ENCODE results near the gene XPR1.

XPR1 gene

DNA sequence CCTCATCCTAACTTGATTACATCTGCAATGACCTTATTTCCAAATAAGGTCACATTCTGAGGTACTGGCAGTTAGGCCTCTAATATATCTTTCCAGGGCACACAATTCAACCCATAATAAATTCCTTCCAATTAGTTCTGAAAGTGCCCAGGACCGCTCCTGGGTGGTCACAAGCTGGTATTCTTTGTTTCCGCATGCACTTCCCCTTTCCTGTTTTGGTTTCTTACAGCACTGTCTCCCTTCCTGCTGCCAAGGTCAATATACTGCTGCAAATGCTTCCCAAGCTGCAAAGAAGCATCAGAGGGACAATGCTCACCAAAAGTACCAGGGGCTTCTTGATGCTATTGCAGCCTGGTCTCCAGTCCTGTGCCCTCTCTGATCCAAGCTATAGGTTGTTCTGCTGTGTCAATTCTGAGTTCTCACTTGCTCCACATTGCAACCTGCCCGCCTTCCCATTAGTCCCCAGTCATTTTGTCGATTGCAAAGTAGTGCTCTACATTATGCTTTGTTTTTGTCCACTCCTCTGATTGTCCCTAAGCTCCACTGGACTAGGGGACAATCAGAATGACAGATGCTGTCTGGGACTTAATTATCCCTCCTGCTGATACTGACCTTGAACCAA is 13.9 kb upstream of the XPR1 start:
- peaks cover 19% of the 10 kb centered on the region for H3K4me1 ChIP-seq (ENCODE audit: control insufficient read depth, insufficient read depth, low read length)
- H3K27me3 ChIP-seq (ENCODE audit: control insufficient read depth, insufficient read depth, low read length): no peaks in the 10 kb centered on the region
- no peak overlapping the region for H3K9ac ChIP-seq (ENCODE audit: low read length)
- H3K36me3 ChIP-seq (ENCODE audit: control insufficient read depth, insufficient read depth, low read length): no peaks in the 10 kb centered on the region
- no peak overlapping the region for H3K4me3 ChIP-seq (ENCODE audit: low read length)
- no peaks in the 10 kb centered on the region for H3K9me3 ChIP-seq (ENCODE audit: control insufficient read depth, low read length)

DNA sequence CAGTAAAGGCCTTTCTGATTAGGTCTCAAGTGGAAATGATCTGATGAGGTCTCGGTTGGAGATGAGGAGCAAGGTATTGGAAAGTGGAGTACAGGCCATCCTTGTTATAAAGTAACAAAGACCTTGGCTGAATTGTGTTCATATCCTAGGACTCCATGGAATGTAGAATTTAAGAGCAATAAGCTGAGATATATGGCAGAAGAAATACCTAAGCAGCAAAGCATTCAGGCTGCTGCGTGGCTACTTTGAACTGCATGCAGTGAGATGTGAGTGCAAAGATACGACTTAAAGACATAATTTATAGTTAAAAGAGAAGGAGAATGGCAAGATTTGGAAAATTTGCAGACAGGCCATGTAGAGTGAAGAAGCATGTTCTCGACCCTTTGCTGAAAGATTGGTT is 11.2 kb upstream of the XPR1 start:
- H3K36me3 ChIP-seq (ENCODE audit: control insufficient read depth, insufficient read depth, low read length): no peaks in the 10 kb centered on the region
- peaks cover 19% of the 10 kb centered on the region for H3K4me1 ChIP-seq (ENCODE audit: control insufficient read depth, insufficient read depth, low read length)
- no peak overlapping the region for H3K9ac ChIP-seq (ENCODE audit: low read length)
- H3K4me3 ChIP-seq (ENCODE audit: low read length): no peak overlapping the region
- H3K9me3 ChIP-seq (ENCODE audit: control insufficient read depth, low read length): no peaks in the 10 kb centered on the region
- no peaks in the 10 kb centered on the region for H3K27me3 ChIP-seq (ENCODE audit: control insufficient read depth, insufficient read depth, low read length)

DNA sequence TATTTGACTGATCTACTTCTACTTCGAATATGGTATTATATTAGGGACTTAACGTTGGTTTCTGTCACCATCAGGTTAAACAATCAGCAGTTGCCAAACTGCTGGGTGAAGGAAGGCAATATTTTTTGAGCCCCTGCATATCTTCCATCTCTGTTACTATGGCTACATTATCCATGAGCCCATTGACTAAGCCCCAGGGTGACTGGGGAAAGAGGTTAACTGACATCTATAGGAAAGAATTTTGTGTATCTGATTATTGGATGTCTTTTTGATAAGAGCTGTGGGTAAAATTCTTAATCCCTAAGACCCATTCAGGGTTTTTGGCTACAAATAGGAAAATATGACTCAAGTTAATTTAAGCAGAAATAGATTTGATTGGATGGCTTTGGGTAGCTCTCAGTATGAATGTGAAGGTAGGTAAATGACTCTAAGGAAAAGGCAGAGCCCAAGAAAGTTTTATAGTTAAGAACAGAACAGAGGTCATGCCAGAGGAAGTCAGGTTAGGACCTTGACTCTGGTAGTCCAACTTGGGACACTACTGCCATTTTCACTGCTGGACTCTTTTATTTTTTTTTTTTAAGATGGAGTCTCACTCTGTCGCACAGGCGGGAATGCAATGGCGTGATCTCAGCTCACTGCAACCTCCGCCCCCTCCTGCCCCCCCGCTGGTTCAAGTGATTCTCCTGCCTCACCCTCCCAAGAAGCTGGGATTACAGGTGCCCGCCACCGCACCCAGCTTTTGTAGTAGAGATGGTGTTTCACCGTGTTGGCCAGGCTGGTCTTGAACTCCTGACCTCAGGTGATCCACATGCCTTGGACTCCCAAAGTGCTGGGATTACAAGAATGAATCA is 8.9 kb upstream of the XPR1 start:
- H3K9ac ChIP-seq (ENCODE audit: low read length): no peak overlapping the region
- no peaks in the 10 kb centered on the region for H3K9me3 ChIP-seq (ENCODE audit: control insufficient read depth, low read length)
- H3K4me3 ChIP-seq (ENCODE audit: low read length): no peak overlapping the region
- H3K36me3 ChIP-seq (ENCODE audit: control insufficient read depth, insufficient read depth, low read length): no peaks in the 10 kb centered on the region
- no peaks in the 10 kb centered on the region for H3K4me1 ChIP-seq (ENCODE audit: control insufficient read depth, insufficient read depth, low read length)
- no peaks in the 10 kb centered on the region for H3K27me3 ChIP-seq (ENCODE audit: control insufficient read depth, insufficient read depth, low read length)

DNA sequence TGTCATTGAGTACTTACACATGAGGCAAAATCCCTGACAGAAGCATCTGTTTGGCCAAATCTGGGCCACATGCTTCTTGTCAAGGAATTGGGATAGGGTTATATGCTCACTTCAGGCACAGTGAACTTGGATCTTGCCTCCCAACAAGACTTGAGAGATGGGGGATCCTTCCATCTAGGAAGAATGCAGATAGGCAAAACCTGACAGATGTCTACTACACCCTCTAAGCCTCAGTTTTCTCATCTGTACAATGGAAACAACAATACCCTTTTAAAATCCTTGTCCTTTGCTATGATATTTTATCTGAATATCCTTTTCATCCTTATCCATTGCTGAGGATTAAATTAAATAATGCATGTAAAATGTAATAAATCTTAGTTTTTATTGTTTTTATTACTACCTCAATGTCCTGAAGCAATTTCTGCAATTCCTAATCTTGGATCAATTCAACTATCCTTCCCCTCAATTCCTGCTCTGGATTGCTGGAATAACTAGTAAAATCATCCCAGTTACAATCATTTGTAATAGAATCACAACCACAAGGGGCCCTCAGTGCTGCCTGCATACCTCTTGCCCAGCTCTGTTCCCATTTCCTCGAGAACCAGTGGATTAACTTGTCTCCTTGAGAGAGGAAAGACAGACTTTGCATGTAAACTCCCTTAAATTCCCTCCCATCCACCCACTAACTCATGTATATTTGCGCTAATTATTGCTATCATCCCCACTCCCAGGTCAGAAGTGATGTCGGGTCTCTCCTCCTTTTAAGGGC is 8.1 kb upstream of the XPR1 start:
- H3K4me3 ChIP-seq (ENCODE audit: low read length): no peak overlapping the region

DNA sequence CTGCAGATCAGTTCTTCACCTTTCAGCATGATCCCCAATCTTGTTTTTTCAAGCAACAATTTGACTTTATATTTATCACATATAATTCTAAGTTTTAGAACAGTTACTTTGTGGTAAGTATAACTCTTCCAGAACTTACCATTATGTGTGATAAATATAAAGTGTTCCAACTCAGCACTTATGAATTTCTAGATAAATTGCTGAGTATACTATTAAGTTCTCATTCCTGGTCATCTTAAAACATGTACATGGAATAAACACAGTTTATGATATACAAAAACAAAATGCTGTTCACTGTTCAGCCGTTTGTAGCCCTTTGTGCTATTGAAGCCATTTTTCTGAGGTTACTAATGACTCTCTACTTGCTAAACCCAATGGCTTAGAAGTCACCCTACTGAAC is 5.1 kb upstream of the XPR1 start:
- Histone ChIP-seq H3K9ac (ENCODE audit: low read length) (no peak overlapping the region), H3K4me1 (ENCODE audit: control insufficient read depth, insufficient read depth, low read length) (no peaks in the 10 kb centered on the region), H3K9me3 (ENCODE audit: control insufficient read depth, low read length) (no peaks in the 10 kb centered on the region), H3K27me3 (ENCODE audit: control insufficient read depth, insufficient read depth, low read length) (no peaks in the 10 kb centered on the region), H3K36me3 (ENCODE audit: control insufficient read depth, insufficient read depth, low read length) (no peaks in the 10 kb centered on the region), H3K4me3 (ENCODE audit: low read length) (no peak overlapping the region)

More for the DNA sequence above, 8.1 kb upstream of the XPR1 start:
- no peaks in the 10 kb centered on the region for H3K27me3 ChIP-seq (ENCODE audit: control insufficient read depth, insufficient read depth, low read length)
- no peaks in the 10 kb centered on the region for H3K4me1 ChIP-seq (ENCODE audit: control insufficient read depth, insufficient read depth, low read length)
- H3K36me3 ChIP-seq (ENCODE audit: control insufficient read depth, insufficient read depth, low read length): no peaks in the 10 kb centered on the region
- H3K9ac ChIP-seq (ENCODE audit: low read length): no peak overlapping the region
- no peaks in the 10 kb centered on the region for H3K9me3 ChIP-seq (ENCODE audit: control insufficient read depth, low read length)

DNA sequence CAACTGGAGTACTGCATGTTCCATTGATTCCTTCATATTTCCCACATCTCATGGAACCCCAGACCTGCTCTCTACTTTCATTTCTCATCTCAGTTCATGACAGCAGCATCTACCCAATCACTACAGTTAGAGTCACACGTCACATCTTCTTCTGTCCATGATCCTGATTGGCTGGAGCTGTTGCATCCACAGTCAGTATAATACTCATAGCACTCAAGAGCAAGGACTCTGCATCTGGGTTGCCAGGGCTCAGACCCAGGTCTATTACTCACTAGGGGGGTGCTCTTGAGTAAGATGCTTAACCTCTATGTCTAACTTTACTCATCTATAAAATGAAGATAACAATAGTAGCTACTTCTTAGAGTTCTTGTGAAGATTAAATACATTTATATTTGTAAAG is 4.4 kb upstream of the XPR1 start:
- H3K4me1 ChIP-seq (ENCODE audit: control insufficient read depth, insufficient read depth, low read length): no peaks in the 10 kb centered on the region
- H3K27me3 ChIP-seq (ENCODE audit: control insufficient read depth, insufficient read depth, low read length): no peaks in the 10 kb centered on the region
- H3K4me3 ChIP-seq (ENCODE audit: low read length): no peak overlapping the region
- H3K9me3 ChIP-seq (ENCODE audit: control insufficient read depth, low read length): no peaks in the 10 kb centered on the region
- H3K9ac ChIP-seq (ENCODE audit: low read length): no peak overlapping the region
- no peaks in the 10 kb centered on the region for H3K36me3 ChIP-seq (ENCODE audit: control insufficient read depth, insufficient read depth, low read length)

DNA sequence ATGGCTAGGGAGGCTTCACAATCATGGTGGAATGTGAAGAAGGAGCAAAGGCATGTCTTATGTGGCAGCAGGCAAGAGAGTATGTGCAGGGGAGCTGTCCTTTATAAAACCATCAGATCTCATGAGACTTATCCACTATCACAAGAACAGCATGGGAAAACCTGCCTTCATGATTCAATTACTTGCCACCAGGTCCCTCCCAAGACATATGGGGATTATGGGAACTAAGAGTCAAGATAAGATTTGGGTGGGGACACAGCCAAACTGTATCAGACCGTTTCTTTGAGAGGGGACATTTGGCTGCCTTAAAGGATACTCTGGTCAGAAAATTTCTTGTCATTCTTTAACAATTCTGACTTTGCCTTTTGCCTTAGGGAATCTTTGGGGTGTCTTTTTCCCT is 3.2 kb upstream of the XPR1 start:
- no peak overlapping the region for H3K9ac ChIP-seq (ENCODE audit: low read length)
- no peaks in the 10 kb centered on the region for H3K9me3 ChIP-seq (ENCODE audit: control insufficient read depth, low read length)
- H3K27me3 ChIP-seq (ENCODE audit: control insufficient read depth, insufficient read depth, low read length): no peaks in the 10 kb centered on the region
- no peak overlapping the region for H3K4me3 ChIP-seq (ENCODE audit: low read length)
- H3K4me1 ChIP-seq (ENCODE audit: control insufficient read depth, insufficient read depth, low read length): no peaks in the 10 kb centered on the region
- H3K36me3 ChIP-seq (ENCODE audit: control insufficient read depth, insufficient read depth, low read length): no peaks in the 10 kb centered on the region

DNA sequence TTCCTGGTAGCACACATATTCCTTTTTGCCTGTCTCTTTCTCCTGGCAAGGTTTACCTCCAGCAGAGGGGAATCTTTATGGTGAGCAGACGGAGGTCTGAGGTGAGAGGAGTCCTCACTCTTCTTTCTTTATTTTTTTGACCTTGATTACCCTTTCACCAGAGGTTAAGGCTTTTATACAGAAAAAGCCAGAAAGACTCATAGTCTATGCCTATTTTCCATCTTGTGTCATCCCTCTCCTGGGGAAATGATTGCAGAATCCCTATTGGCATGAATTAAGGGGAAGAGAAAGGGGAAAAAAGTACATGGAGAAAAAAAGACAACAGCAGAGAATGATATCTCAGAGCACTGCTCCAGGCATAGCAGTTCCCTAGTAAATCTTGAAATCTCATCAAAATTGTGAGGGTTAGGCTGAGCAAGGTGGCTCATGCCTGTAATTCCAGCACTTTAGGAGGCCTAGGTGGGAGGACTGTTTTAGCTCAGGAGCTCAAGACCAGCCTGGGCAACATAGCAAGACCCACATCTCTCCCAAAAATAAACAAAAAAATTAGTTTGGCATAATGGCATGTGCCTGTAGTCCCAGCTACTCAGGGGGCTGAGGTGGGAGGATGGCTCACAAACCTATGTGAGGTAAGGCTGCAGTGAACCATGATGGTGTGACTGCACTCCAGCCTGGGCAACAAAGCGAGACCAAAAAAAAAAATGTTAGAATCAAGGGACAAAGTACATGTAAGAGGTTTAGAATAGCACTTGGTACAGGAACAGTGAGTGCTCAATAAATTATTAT is 1.2 kb upstream of the XPR1 start:
- Histone ChIP-seq H3K36me3 (ENCODE audit: control insufficient read depth, insufficient read depth, low read length) (no peaks in the 10 kb centered on the region), H3K4me3 (ENCODE audit: low read length) (no peak overlapping the region), H3K4me1 (ENCODE audit: control insufficient read depth, insufficient read depth, low read length) (no peaks in the 10 kb centered on the region), H3K27me3 (ENCODE audit: control insufficient read depth, insufficient read depth, low read length) (no peaks in the 10 kb centered on the region), H3K9me3 (ENCODE audit: control insufficient read depth, low read length) (no peaks in the 10 kb centered on the region), H3K9ac (ENCODE audit: low read length) (no peak overlapping the region)

DNA sequence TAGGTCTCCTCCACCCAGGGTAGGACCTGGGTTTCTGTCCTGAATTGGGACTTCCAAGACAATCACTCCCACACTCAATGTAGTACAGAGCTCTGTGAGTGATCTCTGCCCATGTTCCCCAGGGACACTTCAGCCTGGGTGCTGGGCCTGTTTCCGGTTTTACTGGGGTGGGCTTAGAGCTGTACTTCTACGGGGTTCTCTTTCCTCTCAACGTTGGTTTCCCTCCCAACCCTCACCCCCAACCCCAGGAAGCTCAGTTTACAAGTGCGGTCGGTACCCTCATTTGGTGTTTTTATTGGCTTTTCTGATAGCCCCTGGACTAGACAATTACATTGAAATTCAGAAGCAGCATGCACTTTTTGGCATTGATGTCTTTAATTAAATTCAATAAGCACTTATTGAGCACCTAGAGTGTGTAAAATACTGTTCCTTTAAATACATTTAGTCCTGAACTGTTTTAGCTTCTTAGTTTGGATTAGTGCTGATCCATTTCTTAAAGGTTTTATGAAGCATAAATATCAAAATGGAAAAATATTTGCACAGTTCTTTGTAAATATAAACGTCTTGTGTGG is 542 bp upstream of the XPR1 start:
- Histone ChIP-seq H3K27me3 (ENCODE audit: control insufficient read depth, insufficient read depth, low read length) (no peaks in the 10 kb centered on the region), H3K9me3 (ENCODE audit: control insufficient read depth, low read length) (no peaks in the 10 kb centered on the region), H3K9ac (ENCODE audit: low read length) (no peak overlapping the region), H3K36me3 (ENCODE audit: control insufficient read depth, insufficient read depth, low read length) (no peaks in the 10 kb centered on the region), H3K4me3 (ENCODE audit: low read length) (no peak overlapping the region), H3K4me1 (ENCODE audit: control insufficient read depth, insufficient read depth, low read length) (no peaks in the 10 kb centered on the region)

DNA sequence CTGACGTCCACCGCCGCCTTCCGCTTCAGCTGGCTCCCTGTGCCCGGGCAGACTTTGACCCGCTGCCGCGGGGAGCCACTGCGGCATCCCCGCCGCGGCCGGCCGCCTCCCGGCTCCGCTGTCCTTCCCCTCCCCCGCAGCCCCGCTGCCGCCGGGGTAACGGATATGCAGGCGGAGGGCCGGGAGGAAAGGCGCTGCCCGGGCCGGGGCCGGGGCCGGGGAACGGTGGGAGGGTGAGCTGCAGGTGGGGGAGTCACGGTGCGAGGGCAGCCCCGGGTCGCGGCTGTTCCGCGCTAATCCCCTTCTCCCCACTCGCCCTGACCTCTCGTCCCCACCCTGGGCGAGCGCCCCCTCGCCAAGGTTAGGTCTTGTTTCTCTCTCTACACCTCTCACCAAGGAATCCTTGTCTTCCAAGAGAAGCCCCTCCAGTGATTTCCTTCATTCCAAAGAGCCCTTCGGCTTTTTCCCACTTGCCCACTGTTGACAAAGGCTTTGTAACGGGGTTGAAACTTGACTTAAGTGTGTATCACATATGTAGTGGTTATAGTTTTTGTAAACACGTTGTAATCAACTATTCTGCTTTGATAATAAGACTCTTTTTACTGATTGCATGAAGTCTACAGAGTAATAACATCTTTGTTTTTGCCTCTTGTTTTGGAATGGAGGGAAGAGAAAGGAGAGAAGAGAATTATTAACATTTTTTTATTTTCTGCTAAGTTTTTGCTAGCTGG is 669 bp downstream of the XPR1 start:
- no peaks in the 10 kb centered on the region for H3K4me1 ChIP-seq (ENCODE audit: control insufficient read depth, insufficient read depth, low read length)

More for the DNA sequence above, 669 bp downstream of the XPR1 start:
- H3K27me3 ChIP-seq (ENCODE audit: control insufficient read depth, insufficient read depth, low read length): no peaks in the 10 kb centered on the region
- H3K9ac ChIP-seq (ENCODE audit: low read length): peak overlapping the region; percentile 68
- H3K9me3 ChIP-seq (ENCODE audit: control insufficient read depth, low read length): no peaks in the 10 kb centered on the region
- no peaks in the 10 kb centered on the region for H3K36me3 ChIP-seq (ENCODE audit: control insufficient read depth, insufficient read depth, low read length)
- H3K4me3 ChIP-seq (ENCODE audit: low read length): peak overlapping the region; percentile 66

All from mucosa of stomach (tissue), 1 donor.